GM18861 (cell line): Measurements from ENCODE around the gene UPF1.

Source experiments
- ATAC-seq: cut with Tn5 transposase; IDR thresholded peaks from one replicate; pipeline ENCODE4 v1.9.1; 2021; ENCODE audit not compliant: unreplicated experiment

Gene UPF1

GRCh38 chr19:18834644-18834984 is 2.9 kb downstream of the UPF1 start:
- no peak for ATAC-seq

DNA sequence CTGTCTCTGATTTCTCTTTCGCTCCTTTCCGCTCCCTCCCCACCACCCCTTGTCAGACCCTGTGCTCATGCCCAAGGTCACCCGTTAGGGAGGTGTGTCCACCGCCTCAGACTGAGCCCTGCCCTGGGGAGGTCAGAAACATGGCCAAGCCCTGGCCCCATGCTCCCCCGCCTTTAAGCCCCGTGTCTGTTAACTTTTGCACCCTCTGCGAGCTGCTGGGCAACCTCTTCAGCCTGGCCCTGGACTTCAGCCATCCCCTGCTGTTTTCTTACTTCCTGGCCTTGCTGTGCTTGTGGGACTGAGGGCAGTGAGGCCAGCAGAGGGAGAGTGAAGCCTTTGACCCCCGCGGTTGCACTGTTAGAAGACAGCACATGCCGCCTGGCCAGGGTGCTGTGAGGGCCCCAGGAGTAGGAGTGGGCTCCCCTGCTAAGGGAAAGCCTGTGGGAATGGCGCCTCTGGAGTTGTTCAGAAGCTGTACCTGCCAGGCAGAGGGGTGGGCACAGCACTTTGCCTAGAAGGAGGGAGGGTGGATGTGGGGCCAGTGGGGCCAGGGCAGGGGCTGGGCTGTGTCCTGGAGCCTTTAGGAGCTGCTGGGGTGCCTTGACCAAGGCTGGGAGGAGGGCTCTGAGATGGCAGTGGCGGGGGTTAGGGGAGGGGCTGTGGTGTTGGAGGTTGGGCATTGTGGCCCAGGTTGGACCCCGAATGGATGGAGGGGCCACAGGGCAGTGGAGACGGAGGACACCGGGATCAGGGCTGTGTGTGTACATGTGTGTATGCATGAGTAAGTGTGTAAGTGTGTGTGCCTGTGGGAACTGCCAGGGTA is 7.9 kb downstream of the UPF1 start:
- no peak for ATAC-seq

- no peak for ATAC-seq
These were observed 8.8 kb downstream of the UPF1 start for GRCh38 chr19:18840288-18841267.

DNA sequence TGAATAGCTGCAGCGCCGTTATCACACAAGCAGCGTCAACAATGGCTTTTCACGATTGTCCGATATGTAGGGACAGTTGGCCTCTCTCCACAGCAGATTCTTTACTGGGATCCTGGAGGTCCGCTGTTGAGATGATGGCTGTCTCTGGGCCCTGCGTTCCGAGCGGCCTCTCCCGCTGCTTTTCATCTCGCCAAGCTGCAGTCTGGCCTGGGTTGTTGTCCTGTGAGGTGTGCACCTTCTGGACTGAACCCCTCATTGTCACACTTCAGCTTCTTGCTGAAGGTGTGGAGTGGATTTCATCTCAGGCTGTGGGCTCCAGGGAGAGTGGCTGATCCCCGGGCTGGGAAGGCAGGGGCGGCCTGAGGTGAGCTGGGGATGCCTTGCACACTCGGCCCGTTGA is 9.6 kb downstream of the UPF1 start:
- no peak for ATAC-seq

GRCh38 chr19:18842166-18842565 is 10.4 kb downstream of the UPF1 start:
- ATAC-seq: no peak

- no peak for ATAC-seq
These were observed 12.2 kb downstream of the UPF1 start for GRCh38 chr19:18843960-18844359.

GRCh38 chr19:18844806-18845329 is 13.1 kb downstream of the UPF1 start:
- ATAC-seq: no peak

DNA sequence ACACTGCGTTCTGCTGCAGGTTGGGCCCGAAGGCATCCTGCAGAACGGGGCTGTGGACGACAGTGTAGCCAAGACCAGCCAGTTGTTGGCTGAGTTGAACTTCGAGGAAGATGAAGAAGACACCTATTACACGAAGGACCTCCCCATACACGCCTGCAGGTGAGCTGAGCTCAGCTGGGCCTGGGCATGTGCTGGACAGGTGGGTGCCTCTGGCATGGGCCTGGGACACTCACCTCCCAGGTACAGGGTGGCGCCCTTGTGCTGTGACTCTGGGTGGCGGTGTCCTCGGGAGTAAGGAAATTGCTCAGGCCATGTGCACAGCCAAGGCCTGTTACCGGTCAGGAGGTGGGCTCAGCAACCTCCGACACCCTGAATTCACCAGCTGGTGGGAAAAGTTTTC is 14.2 kb downstream of the UPF1 start:
- no peak for ATAC-seq

- ATAC-seq: no peak
These were observed 15.2 kb downstream of the UPF1 start for GRCh38 chr19:18846862-18847548.

DNA sequence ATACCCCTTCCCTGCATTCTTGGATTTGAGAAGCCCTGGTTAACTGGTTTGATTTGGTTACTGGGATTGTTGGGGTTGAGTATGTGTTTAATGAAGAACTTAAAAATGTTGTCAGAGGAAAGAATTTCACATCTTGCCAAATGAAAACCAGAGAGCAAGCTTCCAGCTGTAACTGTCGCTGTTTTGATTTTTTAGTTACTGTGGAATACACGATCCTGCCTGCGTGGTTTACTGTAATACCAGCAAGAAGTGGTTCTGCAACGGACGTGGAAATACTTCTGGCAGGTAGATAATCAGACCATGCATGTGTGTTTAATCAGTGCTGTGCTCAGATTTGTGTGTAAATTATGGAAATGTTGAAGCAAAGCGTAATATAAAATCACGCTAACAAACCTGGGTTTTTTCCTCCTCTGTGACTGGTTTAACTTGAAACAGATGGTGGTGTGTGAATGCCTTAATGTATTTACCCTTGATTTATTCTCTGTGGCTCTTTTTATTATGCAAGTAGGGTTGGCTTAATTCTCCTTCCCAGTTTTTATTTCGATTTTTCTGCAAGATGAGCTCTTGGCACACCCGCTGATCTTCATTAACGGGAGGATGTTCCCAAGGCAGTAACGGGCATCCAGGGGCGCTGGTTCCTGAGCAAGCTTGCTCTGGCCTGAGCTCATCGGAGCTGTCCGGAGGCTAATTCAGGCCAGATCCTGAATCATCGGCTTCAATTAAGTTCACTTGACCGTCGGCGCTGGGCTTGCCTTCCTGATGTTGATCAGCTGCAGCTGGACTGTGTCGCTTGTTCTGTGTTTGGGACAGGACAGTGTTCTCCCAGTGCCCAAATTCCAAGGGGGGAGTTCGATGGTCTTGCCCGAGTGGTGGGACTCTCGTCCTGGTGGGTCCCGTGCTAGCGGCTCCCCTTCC is 16.0 kb downstream of the UPF1 start:
- ATAC-seq: no peak

DNA sequence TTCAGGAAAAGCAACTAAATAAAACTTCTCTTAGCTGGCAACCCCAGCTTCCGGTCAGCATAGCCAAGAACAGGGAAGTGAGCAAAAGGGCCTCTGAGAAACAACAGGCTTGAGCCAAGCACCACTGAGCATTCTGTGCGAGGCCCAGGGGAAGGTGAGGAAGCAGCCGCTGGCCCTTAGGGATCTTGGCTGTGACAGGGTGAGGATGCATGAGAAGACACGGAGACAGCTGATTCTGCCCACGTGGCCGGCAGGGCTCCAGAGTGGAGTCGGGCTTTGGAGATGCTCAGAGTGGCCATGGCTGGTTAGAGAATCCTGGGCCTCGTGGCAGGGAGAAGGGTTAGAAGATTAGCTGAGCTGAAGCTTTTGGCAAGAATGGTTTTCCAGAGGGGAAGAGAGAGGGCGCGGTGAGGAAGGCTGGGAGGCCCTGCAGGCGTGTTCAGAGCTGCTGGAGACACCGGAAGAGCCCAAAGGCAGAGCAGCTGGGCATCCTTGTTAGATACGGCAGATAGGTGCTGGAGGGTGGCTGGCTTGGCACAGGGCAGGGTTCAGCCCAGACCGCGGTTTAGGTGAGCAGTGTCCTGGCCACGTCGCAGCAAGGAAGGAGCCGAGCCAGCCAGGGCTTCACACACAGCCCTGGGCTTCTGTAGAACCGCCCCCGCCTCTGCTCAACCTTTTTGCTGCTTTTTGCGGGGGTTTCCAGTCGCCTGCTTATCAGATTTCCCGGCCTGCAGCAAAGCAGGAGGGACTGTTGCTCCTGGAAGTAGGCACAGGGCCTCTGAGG is 17.3 kb downstream of the UPF1 start:
- ATAC-seq: no peak

DNA sequence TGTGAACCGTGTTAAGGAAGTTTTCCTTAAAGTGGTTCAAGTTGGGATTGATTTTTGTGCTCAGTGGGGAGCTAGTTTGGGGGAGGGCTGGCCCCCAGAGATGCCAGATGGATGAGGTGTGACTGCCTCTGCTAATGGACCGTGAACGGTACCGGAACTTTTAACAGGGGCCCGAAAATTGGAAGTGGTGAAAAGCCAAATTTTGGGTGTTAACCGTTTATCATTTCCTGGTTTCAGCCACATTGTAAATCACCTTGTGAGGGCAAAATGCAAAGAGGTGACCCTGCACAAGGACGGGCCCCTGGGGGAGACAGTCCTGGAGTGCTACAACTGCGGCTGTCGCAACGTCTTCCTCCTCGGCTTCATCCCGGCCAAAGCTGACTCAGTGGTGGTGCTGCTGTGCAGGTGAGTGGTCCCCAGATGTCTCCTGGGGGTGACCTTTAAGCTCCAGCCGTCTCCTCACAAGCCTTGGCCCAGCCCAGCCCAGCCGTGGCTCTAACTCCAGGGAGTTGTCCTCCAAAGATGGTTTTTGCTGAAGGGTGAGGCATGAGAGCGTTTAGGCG is 18.2 kb downstream of the UPF1 start:
- no peak for ATAC-seq

- no peak for ATAC-seq
These were observed 19.0 kb downstream of the UPF1 start for GRCh38 chr19:18850471-18851375.

GRCh38 chr19:18851673-18852325 is 20.0 kb downstream of the UPF1 start:
- no peak for ATAC-seq

GRCh38 chr19:18852648-18853047 is 20.9 kb downstream of the UPF1 start:
- ATAC-seq: no peak

DNA sequence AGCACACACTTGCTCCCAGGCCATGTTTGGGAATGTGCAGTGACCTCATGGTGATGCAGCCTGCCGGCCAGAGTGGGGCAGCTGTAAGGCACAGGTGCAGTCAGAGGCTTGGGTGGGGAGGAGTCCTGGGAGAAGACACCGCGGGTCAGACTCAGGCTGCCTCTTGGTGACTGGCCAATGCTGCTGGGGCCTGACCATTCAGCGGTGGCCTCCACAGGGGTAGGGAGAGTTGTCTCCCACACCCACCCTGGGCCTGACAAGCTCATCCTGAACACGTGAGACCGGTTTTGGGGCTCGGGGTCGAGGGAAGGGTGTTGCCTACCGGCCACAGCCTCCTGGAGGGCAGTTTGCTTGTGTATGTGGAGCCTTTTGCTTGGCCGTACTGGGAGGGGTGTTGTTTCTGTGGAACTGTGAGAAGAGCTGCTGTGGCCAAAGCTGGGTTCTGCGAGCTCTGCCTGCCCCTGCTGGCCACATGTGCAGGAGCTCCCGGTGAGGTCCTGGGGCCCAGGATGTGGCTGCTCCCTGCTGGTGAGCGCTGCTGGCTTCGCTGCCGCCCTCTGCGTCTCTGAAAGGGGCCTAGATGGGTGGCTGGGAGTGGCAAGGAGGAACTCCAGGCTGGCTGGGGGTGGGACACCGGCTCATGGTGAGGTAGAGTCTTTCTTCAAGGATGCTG is 22.1 kb downstream of the UPF1 start:
- ATAC-seq: no peak

GRCh38 chr19:18854982-18855381 is 23.2 kb downstream of the UPF1 start:
- ATAC-seq: no peak
